ENCODE data around the gene PGM2.
"Not testable (repeated sequence)": the region's sequence is repeated elsewhere in the genome, so short reads cannot be mapped to it uniquely, and the experiment has no call there.

The PGM2 gene

DNA sequence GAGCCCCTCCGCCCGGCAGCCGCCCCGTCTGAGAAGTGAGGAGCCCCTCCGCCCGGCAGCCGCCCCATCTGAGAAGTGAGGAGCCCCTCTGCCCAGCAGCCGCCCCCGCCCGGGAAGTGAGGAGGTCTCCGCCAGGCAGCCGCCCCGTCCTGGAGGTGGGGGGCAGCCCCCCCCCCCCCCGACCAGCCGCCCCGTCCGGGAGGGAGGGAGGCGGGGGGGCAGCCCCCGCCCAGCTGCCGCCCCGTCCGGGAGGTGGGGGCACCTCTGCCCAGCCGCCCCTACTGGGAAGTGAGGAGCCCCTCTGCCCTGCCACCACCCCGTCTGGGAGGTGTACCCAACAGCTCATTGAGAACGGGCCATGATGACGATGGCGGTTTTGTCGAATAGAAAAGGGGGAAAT is 6.0 kb upstream of the PGM2 start:
- DNase-seq, result not testable (repeated sequence)

DNA sequence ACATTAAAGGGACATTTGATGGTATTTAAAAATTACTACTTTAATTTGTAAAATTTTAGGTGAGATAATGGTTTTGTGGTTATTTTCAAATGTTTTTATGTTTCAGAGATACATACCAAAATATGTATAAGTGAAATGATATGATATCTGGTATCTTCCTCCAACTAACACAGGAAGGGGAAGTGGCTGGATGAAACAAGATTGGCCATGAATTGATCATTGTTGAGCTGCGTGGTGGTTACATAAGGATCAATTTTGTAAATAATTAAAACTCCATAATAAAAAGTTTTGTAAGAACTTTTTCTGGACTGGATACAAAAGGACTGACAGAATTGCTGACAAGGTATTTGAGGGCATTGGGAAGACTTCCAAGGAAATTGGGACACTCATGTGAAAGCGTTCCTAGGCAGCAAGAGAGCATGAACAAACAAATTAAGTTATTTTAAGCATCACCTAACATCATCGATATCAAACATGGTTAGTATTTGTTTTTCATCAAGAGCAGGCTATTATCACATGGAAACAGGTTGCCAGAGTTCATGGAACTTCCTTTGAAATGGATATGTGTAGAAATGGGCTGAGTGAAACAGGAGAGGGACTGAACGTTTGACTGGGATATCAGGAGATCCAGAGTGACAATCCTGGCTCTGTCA is 4.4 kb upstream of the PGM2 start:
- no peak for DNase-seq

DNA sequence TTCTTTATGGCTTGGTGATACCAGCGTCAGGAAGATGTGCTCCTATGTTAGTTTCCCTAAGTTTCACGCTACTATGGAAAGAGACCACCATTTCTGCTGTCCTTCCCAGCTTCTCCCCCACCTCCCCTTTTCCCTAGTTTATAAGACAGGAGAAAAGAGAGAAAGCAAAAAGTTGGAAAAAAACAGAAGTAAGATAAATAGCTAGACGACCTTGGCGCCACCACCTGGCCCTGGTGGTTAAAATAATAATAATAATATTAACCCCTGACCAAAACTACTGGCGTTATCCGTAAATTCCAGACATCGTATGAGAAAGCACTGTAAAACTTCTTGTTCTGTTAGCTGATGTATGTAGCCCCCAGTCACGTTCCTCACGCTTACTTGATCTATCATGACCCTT is 985 bp upstream of the PGM2 start:
- DNase-seq, result not testable (repeated sequence)

DNA sequence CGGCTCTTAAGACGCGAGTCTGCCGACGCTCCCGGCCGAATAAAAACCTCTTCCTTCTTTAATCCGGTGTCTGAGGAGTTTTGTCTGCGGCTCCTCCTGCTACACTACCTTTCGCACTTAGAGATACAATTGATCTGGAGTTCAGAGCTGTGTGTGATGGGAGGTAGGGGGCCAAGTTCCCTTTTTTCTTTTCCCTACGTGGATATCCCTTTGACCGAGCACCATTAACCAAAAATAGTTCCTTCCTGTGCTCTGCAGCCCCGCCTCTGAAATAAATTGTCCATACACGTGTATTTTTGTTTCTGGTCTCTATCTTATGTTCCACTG is 555 bp upstream of the PGM2 start:
- DNase-seq, result peak; percentile 27 to 45

DNA sequence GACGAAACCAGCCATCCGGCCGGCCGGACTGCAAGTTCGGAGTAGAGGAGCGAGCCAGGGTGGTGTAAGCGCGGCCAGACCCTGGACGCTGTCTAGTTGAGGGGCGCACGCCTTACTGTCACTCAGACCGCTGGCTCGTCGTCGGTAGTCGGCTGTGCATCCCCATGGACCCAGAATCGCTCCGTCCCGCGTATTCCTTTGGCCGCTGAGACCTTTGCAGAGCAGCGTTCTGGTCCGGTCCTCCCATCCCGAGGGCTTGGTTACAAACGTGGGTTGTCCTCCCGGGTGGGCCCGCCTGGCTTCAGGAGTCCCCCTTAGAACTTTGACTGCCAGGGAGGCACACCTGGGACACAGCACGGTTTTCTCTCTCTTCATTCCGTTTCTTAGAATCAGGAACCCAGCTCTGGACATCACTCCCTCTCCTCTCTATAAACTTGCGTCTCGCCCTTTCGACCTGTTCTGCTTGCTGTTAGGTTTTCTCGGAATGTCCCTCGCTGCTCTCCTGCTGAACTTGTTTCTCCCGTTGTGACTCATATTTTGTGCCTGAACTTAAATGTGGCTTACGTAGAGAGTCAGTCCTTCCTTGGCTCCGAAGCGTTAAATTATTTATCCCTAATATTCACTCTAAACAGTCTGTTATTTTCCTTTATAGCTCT is 672 bp downstream of the PGM2 start:
- peak in 1 of 2 donors; percentile 14 for DNase-seq

DNA sequence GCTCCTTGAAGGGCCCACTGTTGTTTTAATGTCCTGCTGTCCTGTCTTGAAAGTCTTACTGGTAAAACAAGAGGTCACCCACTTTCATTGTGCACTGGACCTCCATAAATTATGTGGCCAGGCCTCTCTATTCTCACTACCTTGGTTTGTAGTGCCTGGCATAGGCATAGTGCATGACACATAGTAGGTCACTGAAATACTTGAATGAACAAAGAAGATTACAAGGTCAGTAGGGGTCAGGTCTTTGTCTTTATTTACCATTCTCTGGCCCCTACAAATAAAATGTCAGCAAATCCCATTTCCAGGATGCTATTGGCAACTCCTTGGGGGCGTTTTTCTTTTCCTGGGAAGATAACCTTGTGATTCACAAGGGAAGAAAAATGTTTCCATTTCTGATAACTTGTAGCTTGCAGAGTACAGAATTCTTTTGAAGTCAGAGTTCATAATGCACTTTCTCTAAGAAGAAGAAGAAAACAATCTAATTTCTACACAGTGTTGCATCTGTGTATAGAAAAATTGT is 1.4 kb downstream of the PGM2 start:
- no peak for DNase-seq

DNA sequence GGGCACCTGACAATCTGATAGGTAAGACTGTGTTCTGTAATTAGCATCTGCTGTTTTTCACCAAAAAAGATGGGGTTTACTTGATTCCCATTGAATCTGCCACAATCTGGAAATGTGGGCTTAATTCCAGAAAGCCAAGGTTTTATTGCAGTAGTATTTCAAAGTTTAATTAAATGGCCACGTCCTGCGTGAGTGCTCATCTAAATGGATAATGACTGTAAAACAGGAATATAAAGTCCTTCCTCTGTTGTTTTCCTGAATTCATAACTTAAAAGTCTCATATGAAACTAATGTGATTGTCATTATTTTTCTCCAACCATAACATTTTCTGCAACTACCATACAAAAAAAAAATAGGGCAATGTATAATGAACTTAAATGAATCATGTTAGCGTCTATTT is 2.4 kb downstream of the PGM2 start:
- DNase-seq, result no peak

DNA sequence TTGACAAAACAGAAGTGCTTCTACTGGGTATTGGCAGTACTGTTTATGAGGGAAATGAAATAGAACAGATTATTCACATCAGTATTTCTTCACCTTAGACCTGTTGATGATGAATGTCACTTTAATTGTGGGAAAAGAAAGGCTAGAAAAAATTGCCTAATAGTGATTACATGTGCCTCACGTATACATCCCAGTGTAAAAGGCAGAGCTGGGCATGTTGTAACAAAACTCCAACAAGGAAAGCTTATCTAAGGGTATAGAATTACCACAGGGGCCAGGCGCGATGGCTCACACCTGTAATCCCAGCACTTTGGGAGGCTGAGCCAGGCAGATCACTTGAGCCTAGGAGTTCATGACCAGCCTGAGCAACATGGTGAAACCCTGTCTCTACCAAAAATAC is 4.2 kb downstream of the PGM2 start:
- no peak for DNase-seq

DNA sequence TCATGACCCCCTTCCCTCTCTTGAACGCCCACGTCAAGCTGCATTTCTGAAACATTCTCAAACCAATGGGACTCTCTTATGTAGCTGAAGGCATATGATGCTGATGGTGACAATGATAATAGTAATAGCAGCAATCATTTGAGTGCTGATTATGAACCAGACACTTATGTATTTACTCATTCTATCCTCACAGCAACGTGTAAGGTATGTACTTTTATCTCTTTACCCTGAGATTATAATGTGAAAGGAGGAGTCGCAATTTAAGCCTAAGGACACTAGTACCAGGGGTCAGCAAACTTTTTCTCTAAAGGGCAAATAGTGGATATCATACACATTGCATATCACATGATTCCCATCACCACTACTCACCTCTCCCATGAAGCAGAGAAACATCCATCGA is 8.5 kb downstream of the PGM2 start:
- DNase-seq, result no peak

DNA sequence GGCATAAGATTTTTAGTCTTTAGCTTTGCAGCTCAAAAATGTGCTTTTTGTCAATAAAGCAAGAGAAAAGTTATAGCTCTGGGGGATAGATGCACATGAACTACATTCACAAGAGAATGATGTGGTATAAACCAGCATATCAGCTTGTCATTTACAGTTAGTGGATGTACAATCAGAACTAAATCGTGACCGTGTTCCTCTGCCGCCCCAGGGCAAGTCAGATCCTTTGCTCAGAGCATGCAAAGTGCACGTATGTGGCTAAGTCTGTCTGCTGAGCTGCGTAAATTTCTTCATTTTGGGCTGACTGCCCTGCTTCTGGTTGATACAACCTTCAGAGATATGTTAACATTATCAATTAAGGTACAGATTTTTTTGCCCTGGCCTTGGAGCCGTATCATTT is 9.3 kb downstream of the PGM2 start:
- DNase-seq, result no peak

DNA sequence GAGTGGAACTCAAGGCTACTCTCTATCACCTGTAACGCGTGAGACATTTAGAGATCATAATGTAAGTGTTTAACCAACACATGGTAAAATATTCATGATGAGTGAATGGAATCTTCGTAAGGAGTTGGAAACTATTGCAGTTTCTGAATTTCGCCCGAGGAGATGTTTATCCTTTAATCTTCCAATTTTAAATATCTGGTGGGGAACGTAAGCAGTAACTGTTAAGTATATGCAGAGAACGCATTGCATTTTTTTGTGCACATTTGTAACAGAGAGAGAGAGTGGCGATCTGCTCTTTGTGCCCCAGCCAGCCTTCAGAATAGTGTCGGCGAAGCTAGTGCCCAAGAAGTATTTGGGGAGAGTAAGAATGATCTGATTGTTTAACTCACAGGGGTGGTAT is 9.8 kb downstream of the PGM2 start:
- no peak for DNase-seq

DNA sequence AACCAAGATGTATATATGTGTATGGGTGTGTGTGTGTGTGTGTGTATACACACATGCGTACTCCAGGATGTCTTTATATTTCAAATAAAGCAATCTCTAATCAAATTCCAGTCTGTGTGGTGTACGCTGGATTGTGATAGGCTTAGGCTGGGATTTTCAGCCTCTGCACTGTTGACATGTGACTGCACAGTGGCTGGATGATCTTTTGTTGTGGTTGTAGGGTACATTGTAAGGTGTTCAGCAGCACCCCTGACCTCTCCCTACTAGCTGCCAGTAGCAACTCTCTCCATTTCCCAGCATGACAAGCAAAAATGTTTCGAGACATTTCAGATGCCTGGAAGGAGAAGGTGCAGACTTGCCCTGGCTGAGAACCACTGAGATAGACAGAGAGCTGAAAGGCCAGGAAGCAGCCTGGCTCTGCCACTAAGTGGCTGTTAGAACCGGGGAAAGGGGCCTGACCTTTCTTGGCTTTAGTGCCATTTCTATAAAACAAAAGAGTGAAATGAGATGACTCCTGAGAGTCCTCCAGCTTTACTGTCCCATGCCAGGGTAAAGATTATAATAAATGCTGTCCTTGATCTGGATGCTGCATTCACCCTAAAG is 10.5 kb downstream of the PGM2 start:
- no peak for DNase-seq

DNA sequence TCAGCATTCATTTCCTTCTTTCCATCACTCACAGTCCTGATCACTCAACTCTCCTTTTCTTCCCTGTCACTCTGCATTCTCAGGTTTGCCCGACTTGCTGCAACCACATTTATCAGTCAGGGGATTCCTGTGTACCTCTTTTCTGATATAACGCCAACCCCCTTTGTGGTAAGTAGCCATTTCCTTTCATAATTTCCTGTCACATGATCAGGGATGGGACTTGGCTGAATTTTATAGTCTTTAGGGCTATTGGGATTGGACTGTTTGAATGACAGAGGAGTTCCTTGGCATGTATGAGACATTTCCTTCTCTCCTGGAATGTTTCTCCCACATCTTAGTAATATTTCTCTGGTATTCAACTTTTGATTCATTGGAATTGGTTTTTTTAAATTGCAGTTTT is 11.0 kb downstream of the PGM2 start:
- peak in 1 of 2 donors; percentile 28 for DNase-seq

DNA sequence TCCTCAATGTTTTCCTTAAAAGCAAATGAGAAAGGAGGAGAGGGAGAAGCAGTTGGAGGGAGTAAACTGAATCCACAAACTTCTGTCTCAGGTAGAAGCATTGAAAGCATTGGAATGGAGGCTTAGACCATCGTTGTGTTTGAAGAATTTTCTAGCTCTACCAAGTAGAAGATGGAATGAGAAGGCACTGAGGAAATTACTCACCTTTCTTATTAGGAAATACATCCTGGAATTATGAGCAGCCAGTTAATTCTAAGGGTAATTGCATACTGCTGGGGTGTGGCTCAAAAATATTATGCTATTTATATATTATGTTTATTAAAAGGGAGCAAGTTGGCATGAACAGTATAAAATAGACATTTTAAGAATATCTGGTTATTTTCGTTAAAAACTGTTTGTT is 12.9 kb downstream of the PGM2 start:
- DNase-seq, result no peak

DNA sequence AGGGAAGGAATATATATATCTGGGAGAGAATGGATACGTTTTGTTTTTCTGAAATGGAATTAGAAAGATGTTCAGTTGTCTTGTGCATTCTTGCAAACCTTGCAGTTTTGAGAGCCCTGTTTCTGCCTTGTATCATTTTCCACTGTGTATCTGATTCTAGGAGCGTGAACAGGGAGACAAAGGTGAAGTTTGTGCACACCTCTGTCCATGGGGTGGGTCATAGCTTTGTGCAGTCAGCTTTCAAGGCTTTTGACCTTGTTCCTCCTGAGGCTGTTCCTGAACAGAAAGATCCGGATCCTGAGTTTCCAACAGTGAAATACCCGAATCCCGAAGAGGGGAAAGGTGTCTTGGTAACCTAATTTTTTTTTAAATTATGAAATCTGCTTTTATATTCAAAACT is 17.7 kb downstream of the PGM2 start:
- no peak for DNase-seq

DNA sequence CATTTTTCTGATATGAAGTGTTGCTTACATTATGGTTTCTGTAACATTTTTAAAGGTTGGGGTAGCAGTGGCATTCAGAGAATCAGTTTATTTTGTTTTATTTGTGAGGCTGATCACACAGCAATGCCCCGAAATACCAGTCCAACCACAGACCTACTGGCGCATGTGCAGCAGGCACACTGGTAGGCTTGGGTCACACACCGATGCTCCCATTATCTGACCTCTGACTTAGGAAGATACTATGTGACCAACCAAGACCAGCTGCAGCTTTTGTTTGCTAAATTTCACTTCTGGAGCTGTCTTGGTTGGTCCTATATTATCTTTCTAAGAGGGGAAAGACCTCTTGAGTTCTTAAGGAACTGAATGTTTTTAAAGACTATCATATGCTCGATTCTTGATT is 18.7 kb downstream of the PGM2 start:
- DNase-seq, result no peak

DNA sequence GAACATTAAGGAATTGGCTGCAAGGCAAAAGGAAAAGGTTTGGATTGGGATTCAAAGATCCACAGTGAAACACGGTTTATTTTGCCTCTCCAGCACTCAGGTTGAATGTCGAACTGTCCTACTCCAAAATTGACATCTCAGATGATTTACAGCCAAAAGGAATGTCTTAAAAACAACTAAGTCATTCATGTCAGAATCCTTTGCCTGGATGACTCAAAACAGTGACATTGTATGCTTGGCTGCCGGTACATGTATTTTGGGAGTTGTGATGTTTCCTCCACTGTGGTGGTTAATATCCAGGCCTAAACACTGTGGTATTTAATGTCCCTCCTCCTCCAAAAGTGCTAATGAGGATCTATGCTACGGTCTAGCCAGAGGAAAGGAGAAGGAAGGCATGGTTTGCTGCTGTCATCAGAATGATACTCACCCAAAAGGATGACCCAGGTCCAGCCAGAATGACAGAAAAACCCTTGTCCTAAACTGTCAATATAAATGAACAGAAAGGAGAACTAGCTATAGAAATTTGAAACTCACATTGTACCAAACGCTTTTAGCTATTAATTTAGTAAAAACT is 20.9 kb downstream of the PGM2 start:
- no peak for DNase-seq

DNA sequence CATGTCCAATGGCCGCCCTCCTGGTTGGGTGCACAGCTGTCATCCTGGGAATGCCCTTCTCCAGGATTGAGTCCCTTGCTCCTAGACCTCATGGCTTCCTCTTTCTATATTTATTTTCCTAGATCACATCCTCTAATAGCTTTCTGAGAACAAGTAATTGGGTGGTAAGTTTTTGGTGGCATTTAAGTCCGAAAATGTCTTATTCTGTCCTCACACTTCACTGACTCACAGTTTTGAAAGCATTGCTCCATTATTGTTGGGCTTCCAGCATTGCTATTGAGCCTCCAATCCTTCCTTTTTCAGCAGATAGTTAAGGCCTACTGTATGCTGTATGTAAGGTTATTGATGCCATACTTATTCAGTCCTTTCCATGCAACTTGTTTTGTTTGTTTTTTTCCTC is 25.9 kb downstream of the PGM2 start:
- peak; percentile 72 to 82 for DNase-seq

DNA sequence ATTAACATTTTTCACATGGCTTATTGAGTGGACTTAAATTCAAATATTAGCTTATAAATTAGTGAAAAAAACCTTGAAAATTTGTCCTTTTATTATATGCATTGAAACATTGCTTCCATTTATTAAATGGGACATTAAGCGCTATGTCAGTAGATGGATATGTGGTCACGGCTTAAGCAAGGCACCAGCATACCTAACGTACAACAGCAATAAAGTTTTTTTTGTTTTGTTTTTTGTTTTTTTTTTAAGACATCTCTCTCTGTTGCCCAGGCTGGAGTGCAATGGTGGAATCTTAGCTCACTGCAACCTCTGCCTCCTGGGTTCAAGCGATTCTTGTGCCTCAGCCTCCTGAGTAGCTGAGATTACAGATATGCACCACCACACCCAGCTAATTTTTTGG is 31.6 kb downstream of the PGM2 start:
- no peak for DNase-seq

DNA sequence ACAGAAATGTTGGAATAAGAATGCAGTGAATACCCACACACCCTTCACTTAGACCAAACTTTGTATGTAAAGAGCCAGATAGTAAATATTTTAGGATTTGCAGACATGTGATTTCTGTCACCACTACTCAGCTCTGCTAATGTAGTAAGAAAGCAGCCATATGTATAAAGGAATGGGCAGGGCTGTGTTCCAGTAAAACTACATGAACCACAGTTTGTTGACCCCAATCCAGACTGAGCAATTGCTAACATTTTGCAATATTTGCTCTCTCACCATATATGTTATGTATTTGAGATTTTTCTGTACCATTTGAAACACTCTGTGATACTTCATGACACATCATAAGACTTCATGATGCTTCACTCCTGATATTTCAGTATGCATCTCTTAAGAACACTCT is 32.4 kb downstream of the PGM2 start:
- DNase-seq, result no peak

DNA sequence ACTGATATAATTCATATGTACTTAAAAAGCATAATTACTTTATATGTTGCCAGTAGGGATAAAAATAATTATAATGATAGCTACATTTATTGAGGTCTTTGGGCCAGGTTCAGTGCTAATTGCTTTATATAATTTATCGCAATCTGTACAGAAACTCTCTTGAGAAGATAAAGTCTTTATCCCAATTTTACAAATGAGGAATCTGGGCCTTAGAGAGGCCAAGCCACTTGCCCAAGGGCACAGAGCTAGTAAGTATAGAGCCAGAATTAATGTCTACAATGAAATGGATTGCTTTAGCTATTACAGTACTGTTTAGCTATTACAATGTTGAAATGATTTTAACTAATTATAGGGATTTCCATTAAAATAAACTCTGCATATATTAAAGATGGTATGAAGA is 33.8 kb downstream of the PGM2 start:
- DNase-seq, result no peak

DNA sequence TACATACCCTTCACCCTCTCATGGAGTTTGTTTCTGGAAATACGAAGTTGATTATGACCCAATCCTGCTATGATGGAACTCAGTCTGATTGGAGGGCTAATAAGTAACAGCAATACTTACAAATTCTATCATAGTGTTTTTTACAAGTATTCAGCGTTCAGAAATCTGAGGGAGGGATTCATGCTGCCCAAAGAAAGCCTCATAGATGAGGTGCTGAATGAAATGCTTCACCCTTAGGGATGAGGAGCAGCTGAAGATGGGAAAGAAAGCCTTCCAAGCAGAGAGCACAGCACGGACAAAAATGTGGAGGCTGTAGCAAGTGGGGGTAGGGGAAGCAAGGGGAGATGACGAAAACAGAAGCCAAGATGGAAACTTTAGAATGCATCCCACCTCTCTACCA is 36.5 kb downstream of the PGM2 start:
- no peak for DNase-seq

DNA sequence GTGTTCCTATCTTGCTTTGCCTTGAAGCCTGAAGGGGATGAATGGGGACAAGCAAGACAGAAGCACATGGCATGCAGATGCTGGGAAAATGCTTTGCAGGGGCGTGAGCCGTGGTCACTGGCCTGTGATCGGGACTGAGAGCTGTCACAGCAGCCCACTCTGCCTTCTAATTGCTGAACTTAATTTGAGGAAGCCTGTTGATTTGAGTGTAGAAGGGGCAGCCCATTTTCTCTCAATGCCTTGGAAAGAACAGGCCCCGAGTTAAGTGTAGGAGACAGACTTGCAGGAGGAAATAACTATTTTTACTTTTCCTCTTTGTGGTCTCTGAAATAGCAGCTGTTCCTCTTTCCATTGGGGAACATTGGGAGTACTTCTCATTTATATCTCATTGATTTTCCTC is 38.3 kb downstream of the PGM2 start:
- DNase-seq, result peak; percentile 87 to 99

DNA sequence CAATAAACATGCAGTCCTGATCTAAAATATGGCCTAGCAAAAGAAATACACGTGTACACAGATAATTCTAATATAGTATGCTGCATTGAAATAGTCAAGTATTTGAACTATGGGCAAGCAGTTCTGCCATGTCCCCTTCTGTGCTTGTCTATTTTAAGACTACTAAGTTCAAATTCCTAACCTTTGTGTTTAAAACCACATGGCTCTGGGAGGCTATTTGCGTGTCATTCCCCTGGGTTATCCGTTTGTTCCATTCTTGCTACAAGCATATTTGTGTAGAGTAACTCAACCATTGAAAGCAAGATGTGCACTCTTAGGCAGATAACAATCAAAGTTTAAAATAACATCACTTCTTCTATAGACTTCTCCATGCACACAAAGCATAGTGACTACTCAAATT is 39.0 kb downstream of the PGM2 start:
- DNase-seq, result no peak
